GM12891 (cell line): ENCODE measurements around the gene MAGEB17.

Experiments used
- POLR2A ChIP-seq: IDR thresholded peaks from 2 replicates; pipeline ENCODE4 v1.6.1; 2011; ENCODE audit warnings: low read depth, low read length, control low read depth
- POLR2AphosphoS5 ChIP-seq: IDR thresholded peaks from 2 replicates; pipeline ENCODE4 v1.6.1; 2011; ENCODE audit warnings: low read depth, low read length, control low read depth
- POU2F2 ChIP-seq: IDR thresholded peaks from 2 replicates; pipeline ENCODE4 v1.6.1; 2011; ENCODE audit warnings: low read depth, mild to moderate bottlenecking, control low read depth, low read length, moderate library complexity
- SPI1 ChIP-seq: IDR thresholded peaks from 2 replicates; pipeline ENCODE4 v1.6.1; 2011; ENCODE audit warnings: low read depth, low read length, control low read depth
- TAF1 ChIP-seq: IDR thresholded peaks from 2 replicates; pipeline ENCODE4 v1.6.1; 2011; ENCODE audit warnings: low read depth, low read length, control low read depth

GRCh38 chrX:16119353-16120220 is 47.7 kb upstream of the MAGEB17 start:
- TF ChIP-seq POLR2A (no peak), POLR2AphosphoS5 (no peak), TAF1 (no peak), SPI1 (peak; percentile 96), POU2F2 (no peak)
